HUDEP-2 (cell line): ENCODE data around the gene ERGIC2.

ENCODE experiments used
- DNase-seq, 76 experiments: peaks; one replicate each; lab custom pipeline; 2025; ENCODE audit not compliant: unreplicated experiment in 76 of 76; lab: John Stamatoyannopoulos, UW

ERGIC2 gene

GRCh38 chr12:29376118-29376517, 4.9 kb downstream of the ERGIC2 start:
- no peak for DNase-seq

- DNase-seq = no peak
These were observed 6.1 kb downstream of the ERGIC2 start for GRCh38 chr12:29374913-29375312.

- DNase-seq = no peak
These were observed 7.0 kb downstream of the ERGIC2 start for GRCh38 chr12:29374012-29374411.

GRCh38 chr12:29365091-29365490, 15.9 kb downstream of the ERGIC2 start:
- no peak for DNase-seq

GRCh38 chr12:29354954-29355353, 26.0 kb downstream of the ERGIC2 start:
- no peak for DNase-seq

GRCh38 chr12:29350080-29350479, 30.9 kb downstream of the ERGIC2 start:
- peak in 2 of 76 experiments; percentile 1 to 10 for DNase-seq

- DNase-seq = no peak
These were observed 34.1 kb downstream of the ERGIC2 start for GRCh38 chr12:29346769-29347421.

GRCh38 chr12:29343022-29343799, 37.8 kb downstream of the ERGIC2 start:
- no peak for DNase-seq

GRCh38 chr12:29337325-29337724, 43.6 kb downstream of the ERGIC2 start:
- DNase-seq = no peak

GRCh38 chr12:29334937-29335336, 46.0 kb downstream of the ERGIC2 start:
- no peak for DNase-seq

- no peak for DNase-seq
These were observed 47.8 kb downstream of the ERGIC2 start for GRCh38 chr12:29333178-29333577.

- no peak for DNase-seq
These were observed 51.6 kb downstream of the ERGIC2 start for GRCh38 chr12:29329411-29329810.

- no peak for DNase-seq
These were observed 58.8 kb downstream of the ERGIC2 start for GRCh38 chr12:29322157-29322556.

GRCh38 chr12:29320295-29321085, 60.5 kb downstream of the ERGIC2 start:
- no peak for DNase-seq

- peak in 50 of 76 experiments; percentile 1 to 71 (median 38) for DNase-seq
These were observed 63.2 kb downstream of the ERGIC2 start for GRCh38 chr12:29317556-29318363.

- peak in 5 of 76 experiments; percentile 0 to 5 (median 2) for DNase-seq
These were observed 64.2 kb downstream of the ERGIC2 start for GRCh38 chr12:29316752-29317151.

- DNase-seq = no peak
These were observed 66.6 kb downstream of the ERGIC2 start for GRCh38 chr12:29314416-29314815.

GRCh38 chr12:29310899-29311298, 70.1 kb downstream of the ERGIC2 start:
- DNase-seq = no peak

GRCh38 chr12:29309320-29309902, 71.6 kb downstream of the ERGIC2 start:
- no peak for DNase-seq

- no peak for DNase-seq
These were observed 74.3 kb downstream of the ERGIC2 start for GRCh38 chr12:29306682-29307081.
